Uterus (tissue), 4 donors: ENCODE results near the gene PGBD5. TPM values are rescaled to one million over a fixed set of nuclear protein-coding genes. Genes with fewer than 3 reads are reported as not detected.

Experiments
- DNase-seq, 2 donors: peaks; one replicate each; pipeline ENCODE4 v3.0.0-alpha.2; 2019 to 2020
- H3K27ac ChIP-seq, 2 donors: fragments of 200-600 bp; sonication (generic); 1 replicate in 1 of 2; 2 replicates in 1 of 2; pipeline ENCODE4 v1.5.1; 2016 to 2018
- H3K27me3 ChIP-seq, 2 donors: fragments of 200-600 bp; sonication (generic); one replicate each; pipeline ENCODE4 v1.5.1; 2018 to 2019; ENCODE audit warnings: control low read depth in 1 of 2
- H3K36me3 ChIP-seq, 2 donors: fragments of 200-600 bp; sonication (generic); one replicate each; pipeline ENCODE4 v1.5.1; 2019; ENCODE audit warnings: control low read depth in 1 of 2
- H3K4me1 ChIP-seq, 2 donors: fragments of 200-600 bp; sonication (generic); one replicate each; pipeline ENCODE4 v1.5.1; 2018 to 2019; ENCODE audit warnings: control low read depth in 1 of 2
- H3K4me3 ChIP-seq, 2 donors: fragments of 200-600 bp; sonication (generic); 1 replicate in 1 of 2; 2 replicates in 1 of 2; pipeline ENCODE4 v1.5.1; 2018 to 2019; ENCODE audit warnings: mild to moderate bottlenecking in 1 of 2
- H3K9me3 ChIP-seq, 2 donors: fragments of 200-600 bp; sonication (generic); one replicate each; pipeline ENCODE4 v1.5.1; 2019; ENCODE audit warnings: control low read depth in 1 of 2
- POLR2A ChIP-seq, 2 donors: fragments of 450-650 bp; IDR thresholded peaks; one replicate each; pipeline ENCODE4 v1.6.1; 2016; ENCODE audit warnings: antibody characterized with exemption in 2 of 2, mild to moderate bottlenecking in 1 of 2, moderate library complexity in 1 of 2
- intact Hi-C: fragments of 100-400 bp; cut with DNase I; formaldehyde crosslinking; loops from one replicate; pipeline ENCODE4 v1.15.1; 2023; ENCODE audit warnings: low total_unique reads
- total RNA-seq, 4 donors: library from RNA; depleted of rRNA in 3 of 4; stranded (reverse); fragments of >200 nt in 3 of 4; gene quantifications; one replicate each; pipeline versions ENCODE4 v1.1.0 to v1.2.4, GENCODE V29; 2014 to 2023
- TF ChIP-seq, protein P1 (sequence below), 4 experiments: fragments of 200-600 bp in 2 of 4; fragments of 450-650 bp in 2 of 4; sonication (generic) in 2 of 4; IDR thresholded peaks; one replicate each; pipeline ENCODE4 v1.5.1; 2016 to 2019; ENCODE audit warnings: antibody characterized with exemption in 4 of 4, mild to moderate bottlenecking in 2 of 4, moderate library complexity in 1 of 4
- donor health status: DM: yes; HTN: yes; CAD: no.

Gene PGBD5
- total RNA-seq, 4 donors from 2014 or later, result under 0.01 to 0.69 (median 0.11) TPM

DNA sequence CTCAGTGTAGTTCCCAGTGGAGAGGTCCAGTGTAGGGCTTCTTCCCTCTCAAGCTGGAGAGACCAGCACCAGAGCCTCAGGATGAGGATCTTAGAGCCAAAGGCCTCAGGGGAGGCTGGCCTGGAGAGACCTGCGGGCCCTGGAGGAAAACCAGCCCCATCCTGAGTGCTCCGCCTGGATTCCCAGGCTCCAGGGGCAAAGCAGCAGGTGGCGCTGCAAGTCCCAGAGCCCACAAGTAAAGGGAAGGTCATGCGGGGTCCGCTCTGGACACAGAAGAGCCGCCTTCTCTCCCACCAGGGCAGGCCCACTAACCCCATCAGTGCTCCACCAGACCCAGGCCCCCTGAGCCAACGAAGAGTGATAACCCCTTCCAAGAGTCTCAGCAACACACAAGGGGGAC lies 22.7 kb downstream of the PGBD5 start:
- TF ChIP-seq POLR2A (IDR thresholded peaks at IDR 0.05), result no peak
- TF ChIP-seq, protein P1, sequence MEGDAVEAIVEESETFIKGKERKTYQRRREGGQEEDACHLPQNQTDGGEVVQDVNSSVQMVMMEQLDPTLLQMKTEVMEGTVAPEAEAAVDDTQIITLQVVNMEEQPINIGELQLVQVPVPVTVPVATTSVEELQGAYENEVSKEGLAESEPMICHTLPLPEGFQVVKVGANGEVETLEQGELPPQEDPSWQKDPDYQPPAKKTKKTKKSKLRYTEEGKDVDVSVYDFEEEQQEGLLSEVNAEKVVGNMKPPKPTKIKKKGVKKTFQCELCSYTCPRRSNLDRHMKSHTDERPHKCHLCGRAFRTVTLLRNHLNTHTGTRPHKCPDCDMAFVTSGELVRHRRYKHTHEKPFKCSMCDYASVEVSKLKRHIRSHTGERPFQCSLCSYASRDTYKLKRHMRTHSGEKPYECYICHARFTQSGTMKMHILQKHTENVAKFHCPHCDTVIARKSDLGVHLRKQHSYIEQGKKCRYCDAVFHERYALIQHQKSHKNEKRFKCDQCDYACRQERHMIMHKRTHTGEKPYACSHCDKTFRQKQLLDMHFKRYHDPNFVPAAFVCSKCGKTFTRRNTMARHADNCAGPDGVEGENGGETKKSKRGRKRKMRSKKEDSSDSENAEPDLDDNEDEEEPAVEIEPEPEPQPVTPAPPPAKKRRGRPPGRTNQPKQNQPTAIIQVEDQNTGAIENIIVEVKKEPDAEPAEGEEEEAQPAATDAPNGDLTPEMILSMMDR (IDR thresholded peaks at IDR 0.05), result no peak
- Histone ChIP-seq H3K36me3 (no peaks in the 10 kb centered on the region), H3K4me1 (no peaks in the 10 kb centered on the region), H3K9me3 (no peaks in the 10 kb centered on the region), H3K4me3 (no peak overlapping the region), H3K27me3 (no peaks in the 10 kb centered on the region), H3K27ac (no peak overlapping the region)
- intact Hi-C loops, result no loop called here
- no peak for DNase-seq

DNA sequence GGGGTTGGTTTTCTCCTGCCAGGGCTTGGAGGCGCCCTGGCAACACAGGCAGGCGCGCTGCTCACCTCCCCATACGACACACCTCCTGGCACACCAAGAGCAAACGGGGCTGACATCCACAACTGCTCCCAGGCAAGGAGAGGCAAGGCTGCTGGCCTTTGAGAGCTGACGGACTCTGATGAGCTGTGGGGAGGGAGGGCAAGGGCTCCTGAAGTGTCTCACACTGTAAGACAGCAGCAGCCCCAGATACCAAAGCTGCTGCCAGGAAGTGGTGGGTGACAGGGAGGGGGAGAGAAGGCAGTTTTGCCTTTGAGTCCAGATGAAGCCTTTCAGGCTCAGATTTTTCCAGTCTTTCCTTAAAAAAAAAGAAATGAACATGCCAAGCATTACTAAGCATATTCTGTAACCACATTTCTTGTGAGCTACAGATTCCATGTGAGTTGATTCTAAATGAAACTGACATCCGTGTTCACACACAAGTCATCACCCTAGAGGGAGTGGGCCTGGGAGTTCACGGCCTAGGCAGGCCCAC lies 24.3 kb downstream of the PGBD5 start:
- H3K4me3 ChIP-seq, result no peak overlapping the region
- intact Hi-C loops, result no loop called here
- H3K36me3 ChIP-seq, result no peaks in the 10 kb centered on the region
- no peak overlapping the region for H3K27ac ChIP-seq
- no peaks in the 10 kb centered on the region for H3K4me1 ChIP-seq
- H3K27me3 ChIP-seq, result no peaks in the 10 kb centered on the region
- no peaks in the 10 kb centered on the region for H3K9me3 ChIP-seq
- no peak for TF ChIP-seq POLR2A (IDR thresholded peaks at IDR 0.05)
- TF ChIP-seq, protein P1 (IDR thresholded peaks at IDR 0.05), result no peak
- no peak for DNase-seq

DNA sequence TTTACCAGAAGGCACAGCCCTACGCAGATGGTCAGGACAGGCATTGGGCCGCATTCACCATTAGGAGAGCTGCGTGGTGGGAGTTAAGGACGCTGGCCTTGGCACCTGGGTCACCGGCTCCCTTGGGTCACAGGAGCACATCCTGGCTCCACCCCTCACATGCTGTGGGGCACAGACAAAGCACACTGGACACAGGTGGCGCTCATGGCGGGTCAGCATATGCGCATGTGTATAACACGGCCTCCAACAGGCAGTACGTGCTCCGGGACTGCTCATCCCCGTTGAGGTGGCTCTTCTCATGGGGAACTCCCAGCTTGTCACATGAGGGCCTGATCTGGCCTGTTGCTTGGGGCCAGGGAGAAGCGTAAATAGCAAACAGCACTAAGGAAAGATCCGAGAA lies 25.0 kb downstream of the PGBD5 start:
- intact Hi-C loops, result no loop called here
- no peak for DNase-seq
- Histone ChIP-seq H3K4me3 (no peak overlapping the region), H3K27ac (no peak overlapping the region), H3K36me3 (no peaks in the 10 kb centered on the region), H3K4me1 (no peaks in the 10 kb centered on the region), H3K27me3 (no peaks in the 10 kb centered on the region), H3K9me3 (no peaks in the 10 kb centered on the region)
- no peak for TF ChIP-seq POLR2A (IDR thresholded peaks at IDR 0.05)
- TF ChIP-seq, protein P1 (IDR thresholded peaks at IDR 0.05), result no peak

DNA sequence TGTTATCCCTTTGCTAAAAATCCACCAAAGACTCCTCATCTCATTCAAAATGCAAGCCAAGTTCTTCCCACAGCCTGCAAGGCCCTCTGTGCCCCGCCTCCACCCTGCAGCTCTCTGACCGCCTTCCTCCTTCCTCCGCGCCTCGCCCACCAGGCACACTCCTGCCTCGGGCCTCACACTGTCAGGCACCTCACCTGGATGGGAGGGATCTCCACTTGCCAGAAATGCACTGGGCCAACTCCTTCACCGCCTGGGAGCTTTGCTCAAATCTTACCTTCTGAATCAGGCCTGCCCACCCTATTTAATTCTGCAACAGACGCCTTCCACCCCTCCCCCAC lies 26.2 kb downstream of the PGBD5 start:
- Histone ChIP-seq H3K4me3 (no peak overlapping the region), H3K27ac (no peak overlapping the region), H3K4me1 (no peaks in the 10 kb centered on the region), H3K27me3 (no peaks in the 10 kb centered on the region), H3K36me3 (no peaks in the 10 kb centered on the region), H3K9me3 (no peaks in the 10 kb centered on the region)
- TF ChIP-seq POLR2A (IDR thresholded peaks at IDR 0.05), result no peak
- TF ChIP-seq, protein P1 (IDR thresholded peaks at IDR 0.05), result no peak
- DNase-seq, result no peak
- intact Hi-C loops, result no loop called here

DNA sequence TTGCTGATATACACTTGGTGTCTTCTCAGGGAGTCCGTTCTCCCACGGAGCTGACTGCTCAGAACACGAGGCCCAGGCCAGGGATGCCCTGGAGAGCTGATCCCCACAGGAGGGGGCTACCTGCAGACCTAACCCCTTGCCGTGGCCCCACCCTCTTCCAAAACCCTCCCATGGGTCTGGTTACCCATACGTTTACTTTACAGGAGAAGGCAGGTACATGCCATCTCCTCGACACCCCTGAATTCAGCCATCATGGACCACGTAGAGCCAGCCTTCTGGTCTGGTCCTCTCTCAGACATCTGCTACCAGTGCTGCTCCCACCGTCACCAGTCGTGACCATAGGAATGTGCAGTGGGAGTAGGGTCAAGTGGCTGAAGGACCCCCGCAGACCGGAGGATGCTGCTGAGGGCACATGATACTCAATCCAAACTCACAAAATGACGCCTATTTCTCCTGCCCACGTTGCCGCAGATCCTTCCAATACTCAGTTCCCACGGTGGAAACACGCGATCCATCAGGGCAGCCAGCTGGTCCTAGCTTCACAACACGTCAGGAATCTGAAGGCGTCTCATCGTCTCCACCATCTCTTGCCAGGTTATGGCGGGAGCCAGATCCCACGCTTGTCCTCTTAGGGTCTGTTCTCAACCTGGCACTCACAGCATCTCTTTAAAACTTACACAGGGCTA lies 26.7 kb downstream of the PGBD5 start:
- no peaks in the 10 kb centered on the region for H3K36me3 ChIP-seq
- no peaks in the 10 kb centered on the region for H3K27me3 ChIP-seq
- no peaks in the 10 kb centered on the region for H3K9me3 ChIP-seq
- no peak for DNase-seq
- H3K4me3 ChIP-seq, result no peak overlapping the region
- no peak overlapping the region for H3K27ac ChIP-seq
- no peak for TF ChIP-seq POLR2A (IDR thresholded peaks at IDR 0.05)
- TF ChIP-seq, protein P1 (IDR thresholded peaks at IDR 0.05), result no peak
- no peaks in the 10 kb centered on the region for H3K4me1 ChIP-seq
- intact Hi-C loops, result no loop called here
